WTC11 (cell line): ENCODE data around the gene INHBB. TPM values are rescaled to one million over a fixed set of nuclear protein-coding genes. Genes with fewer than 3 reads are reported as not detected.

Source experiments
- ATAC-seq: fragments of 200-7000 bp; cut with Tn5 transposase; 2 replicates; pipeline ENCODE4 v1.10.0; 2021; ENCODE audit warnings: mild to moderate bottlenecking, moderate library complexity
- CTCF ChIA-PET: fragments of 300-600 bp; sonication (Branson Sonifier 250); formaldehyde crosslinking; loops from one replicate; lab custom pipeline; 2021; ENCODE audit warnings: antibody characterized with exemption; lab: Charles Lee
- POLR2A ChIA-PET: fragments of 350-600 bp; sonication (Branson Sonifier 250); formaldehyde crosslinking; loops from one replicate; lab custom pipeline; 2021; ENCODE audit warnings: antibody characterized with exemption; lab: Charles Lee
- DNase-seq: peaks from one replicate; pipeline ENCODE4 v3.0.0; 2021; ENCODE audit warnings: low spot score
- H3K27ac Mint-ChIP-seq: 2 replicates; pipeline ENCODE4 v1.8.0; 2021; ENCODE audit warnings: mixed read lengths
- H3K27me3 Mint-ChIP-seq: 2 replicates; pipeline ENCODE4 v1.8.0; 2021; ENCODE audit warnings: low read depth, mild to moderate bottlenecking, moderate library complexity, mixed read lengths
- H3K36me3 Mint-ChIP-seq: 2 replicates; pipeline ENCODE4 v1.8.0; 2021; ENCODE audit warnings: mixed read lengths
- H3K4me1 Mint-ChIP-seq: 2 replicates; pipeline ENCODE4 v1.8.0; 2022; ENCODE audit warnings: mixed read lengths
- H3K4me3 Mint-ChIP-seq: 2 replicates; pipeline ENCODE4 v1.8.0; 2021; ENCODE audit warnings: mild to moderate bottlenecking, moderate library complexity, mixed read lengths
- H3K9me3 Mint-ChIP-seq: 2 replicates; pipeline ENCODE4 v1.8.0; 2021; ENCODE audit warnings: mixed read lengths
- CBFB ChIP-seq: sonication (generic); formaldehyde crosslinking; IDR thresholded peaks from 2 replicates; pipeline ENCODE4 v1.8.1; 2022; ENCODE audit warnings: mild to moderate bottlenecking, low read depth, missing genetic modification reagents
- E2F5 ChIP-seq: sonication (generic); formaldehyde crosslinking; IDR thresholded peaks from 2 replicates; pipeline ENCODE4 v1.8.1; 2022; ENCODE audit warnings: mild to moderate bottlenecking, moderate library complexity, missing genetic modification reagents
- EMX1 ChIP-seq: fragments of 250-450 bp; sonication (Bioruptor Pico); IDR thresholded peaks from 2 replicates; pipeline ENCODE4 v1.8.0; 2021; ENCODE audit warnings: mild to moderate bottlenecking
- FOXK1 ChIP-seq: sonication (generic); formaldehyde crosslinking; IDR thresholded peaks from 2 replicates; pipeline ENCODE4 v1.8.0; 2022; ENCODE audit warnings: mild to moderate bottlenecking, moderate library complexity, missing genetic modification reagents
- FOXP1 ChIP-seq: sonication (generic); formaldehyde crosslinking; IDR thresholded peaks from 2 replicates; pipeline ENCODE4 v1.8.0; 2022; ENCODE audit warnings: missing genetic modification reagents, mild to moderate bottlenecking, moderate library complexity, borderline replicate concordance
- GABPB1 ChIP-seq: sonication (generic); formaldehyde crosslinking; IDR thresholded peaks from 2 replicates; pipeline ENCODE4 v1.8.1; 2023; ENCODE audit warnings: mild to moderate bottlenecking, missing genetic modification reagents
- GRHL2 ChIP-seq: fragments of 250-450 bp; sonication (Bioruptor Pico); IDR thresholded peaks from 2 replicates; pipeline ENCODE4 v1.8.0; 2022; ENCODE audit warnings: mild to moderate bottlenecking, moderate library complexity; ENCODE audit not compliant: insufficient replicate concordance, severe bottlenecking
- HMGXB4 ChIP-seq: sonication (generic); formaldehyde crosslinking; IDR thresholded peaks from 2 replicates; pipeline ENCODE4 v1.8.1; 2023; ENCODE audit warnings: mild to moderate bottlenecking, moderate library complexity, missing genetic modification reagents
- JUN ChIP-seq: sonication (generic); formaldehyde crosslinking; IDR thresholded peaks from 2 replicates; pipeline ENCODE4 v1.8.0; 2023; ENCODE audit warnings: mild to moderate bottlenecking, missing genetic modification reagents
- NR1H2 ChIP-seq: sonication (generic); formaldehyde crosslinking; IDR thresholded peaks from 2 replicates; pipeline ENCODE4 v1.9.0; 2021; ENCODE audit warnings: mild to moderate bottlenecking, moderate library complexity, missing genetic modification reagents
- RORB ChIP-seq: fragments of 250-450 bp; sonication (Bioruptor Pico); IDR thresholded peaks from 2 replicates; pipeline ENCODE4 v1.9.0; 2021; ENCODE audit warnings: mild to moderate bottlenecking
- TP53 ChIP-seq: sonication (generic); formaldehyde crosslinking; IDR thresholded peaks from 2 replicates; pipeline ENCODE4 v1.8.1; 2023; ENCODE audit warnings: mild to moderate bottlenecking, missing genetic modification reagents
- ZBTB21 ChIP-seq: sonication (generic); formaldehyde crosslinking; IDR thresholded peaks from 2 replicates; pipeline ENCODE4 v1.8.1; 2023; ENCODE audit warnings: mild to moderate bottlenecking, missing genetic modification reagents, borderline replicate concordance
- ZBTB43 ChIP-seq: sonication (generic); formaldehyde crosslinking; IDR thresholded peaks from 2 replicates; pipeline ENCODE4 v1.8.1; 2023; ENCODE audit warnings: mild to moderate bottlenecking, missing genetic modification reagents
- ZNF232 ChIP-seq: sonication (generic); formaldehyde crosslinking; IDR thresholded peaks from 2 replicates; pipeline ENCODE4 v1.8.0; 2022; ENCODE audit warnings: mild to moderate bottlenecking, missing genetic modification reagents
- ZNF317 ChIP-seq: sonication (generic); formaldehyde crosslinking; IDR thresholded peaks from 2 replicates; pipeline ENCODE4 v1.8.1; 2023; ENCODE audit warnings: low read depth, mild to moderate bottlenecking, moderate library complexity, missing genetic modification reagents, borderline replicate concordance
- ZNF396 ChIP-seq: fragments of 250-450 bp; sonication (Bioruptor Pico); IDR thresholded peaks from 2 replicates; pipeline ENCODE4 v1.8.0; 2021; ENCODE audit warnings: mild to moderate bottlenecking, moderate library complexity, borderline replicate concordance
- ZSCAN18 ChIP-seq: fragments of 250-450 bp; sonication (Bioruptor Pico); IDR thresholded peaks from 2 replicates; pipeline ENCODE4 v2.1.2; 2022; ENCODE audit warnings: mild to moderate bottlenecking, moderate library complexity
- total RNA-seq: library from RNA; stranded (reverse); gene quantifications from 3 replicates; pipeline ENCODE4 v1.2.3, GENCODE V29; 2021
- TF ChIP-seq, protein P1 (sequence below): sonication (generic); formaldehyde crosslinking; conservative IDR thresholded peaks from 2 replicates; pipeline ENCODE4 v1.8.1; 2023; ENCODE audit warnings: mild to moderate bottlenecking, low read depth, missing genetic modification reagents, moderate library complexity
- TF ChIP-seq, protein P2 (sequence below): sonication (generic); formaldehyde crosslinking; IDR thresholded peaks from 2 replicates; pipeline ENCODE4 v1.8.1; 2022; ENCODE audit warnings: missing genetic modification reagents, borderline replicate concordance
- TF ChIP-seq, protein P3 (sequence below): fragments of 250-450 bp; sonication (Bioruptor Pico); IDR thresholded peaks from 2 replicates; pipeline ENCODE4 v1.9.0; 2021; ENCODE audit warnings: mild to moderate bottlenecking

Gene INHBB
- total RNA-seq, 1 experiment from 2014 or later: 0.26 TPM

DNA sequence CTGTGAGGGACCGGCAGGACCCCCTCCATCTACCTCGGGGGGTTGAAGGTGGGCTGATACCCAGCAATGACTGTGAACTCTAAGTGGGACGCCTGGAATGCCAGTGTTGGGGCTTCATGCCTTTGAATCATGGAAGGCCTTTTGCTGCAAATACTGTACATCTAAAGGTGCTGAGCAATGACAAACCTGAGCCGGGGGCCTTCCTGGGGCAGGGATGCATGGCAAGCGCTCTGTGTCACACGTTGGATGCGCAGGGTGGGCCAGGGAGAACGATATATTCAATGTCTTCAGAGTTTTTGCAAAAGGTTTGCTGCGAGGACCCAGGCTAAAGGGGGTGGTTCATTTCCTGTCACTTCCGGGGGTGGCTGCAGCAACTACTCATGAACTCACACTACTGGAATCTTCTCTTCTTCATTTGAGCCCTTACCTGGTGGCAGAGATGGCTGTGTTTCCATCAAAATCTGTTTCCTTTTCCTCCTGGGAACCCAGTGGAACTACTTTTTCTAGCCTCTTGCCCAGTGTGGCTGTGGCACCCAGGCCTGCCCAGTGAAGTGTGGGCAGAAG, 24.1 kb upstream of the INHBB start (continued):
- no peak for TF ChIP-seq E2F5 (CRISPR knock-in tag)
- TF ChIP-seq, protein P1, sequence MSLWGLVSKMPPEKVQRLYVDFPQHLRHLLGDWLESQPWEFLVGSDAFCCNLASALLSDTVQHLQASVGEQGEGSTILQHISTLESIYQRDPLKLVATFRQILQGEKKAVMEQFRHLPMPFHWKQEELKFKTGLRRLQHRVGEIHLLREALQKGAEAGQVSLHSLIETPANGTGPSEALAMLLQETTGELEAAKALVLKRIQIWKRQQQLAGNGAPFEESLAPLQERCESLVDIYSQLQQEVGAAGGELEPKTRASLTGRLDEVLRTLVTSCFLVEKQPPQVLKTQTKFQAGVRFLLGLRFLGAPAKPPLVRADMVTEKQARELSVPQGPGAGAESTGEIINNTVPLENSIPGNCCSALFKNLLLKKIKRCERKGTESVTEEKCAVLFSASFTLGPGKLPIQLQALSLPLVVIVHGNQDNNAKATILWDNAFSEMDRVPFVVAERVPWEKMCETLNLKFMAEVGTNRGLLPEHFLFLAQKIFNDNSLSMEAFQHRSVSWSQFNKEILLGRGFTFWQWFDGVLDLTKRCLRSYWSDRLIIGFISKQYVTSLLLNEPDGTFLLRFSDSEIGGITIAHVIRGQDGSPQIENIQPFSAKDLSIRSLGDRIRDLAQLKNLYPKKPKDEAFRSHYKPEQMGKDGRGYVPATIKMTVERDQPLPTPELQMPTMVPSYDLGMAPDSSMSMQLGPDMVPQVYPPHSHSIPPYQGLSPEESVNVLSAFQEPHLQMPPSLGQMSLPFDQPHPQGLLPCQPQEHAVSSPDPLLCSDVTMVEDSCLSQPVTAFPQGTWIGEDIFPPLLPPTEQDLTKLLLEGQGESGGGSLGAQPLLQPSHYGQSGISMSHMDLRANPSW (CRISPR knock-in tag): no peak

DNA sequence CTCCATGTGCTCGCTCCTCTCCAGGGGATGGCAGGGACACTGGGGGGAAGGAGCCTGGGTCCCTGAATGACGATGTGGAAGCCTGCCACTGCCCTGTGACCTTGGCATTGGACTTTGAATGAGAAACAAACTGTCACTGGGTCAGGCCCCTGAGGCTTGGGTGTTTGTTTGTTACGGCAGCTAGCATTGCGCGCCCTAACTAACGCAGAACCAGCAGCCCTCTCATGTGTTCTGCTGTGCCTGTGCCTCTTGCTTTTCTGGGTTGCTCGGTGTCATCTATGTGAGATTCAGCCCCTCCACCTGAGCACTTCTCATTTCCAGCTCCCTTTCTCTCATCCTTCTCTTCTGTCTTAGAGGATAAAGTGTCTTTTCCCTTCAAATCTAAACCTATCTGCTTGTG, 23.6 kb upstream of the INHBB start:
- ChIA-PET CTCF (interaction anchor here (2.7 kb wide), 1 partner anchor 9 kb away, joined by 11 read pairs; no protein-coding TSS in a partner anchor), POLR2A (no interaction called here)
- DNase-seq: no peak
- H3K4me3 Mint-ChIP-seq: no peak overlapping the region
- no peak for TF ChIP-seq TP53 (CRISPR knock-in tag)
- TF ChIP-seq ZBTB43: no peak
- TF ChIP-seq NR1H2 (CRISPR knock-in tag): no peak
- no peak for TF ChIP-seq ZBTB21 (CRISPR knock-in tag)
- H3K4me1 Mint-ChIP-seq: no peaks in the 10 kb centered on the region
- H3K9me3 Mint-ChIP-seq: no peaks in the 10 kb centered on the region
- no peaks in the 10 kb centered on the region for H3K36me3 Mint-ChIP-seq
- no peak overlapping the region for H3K27ac Mint-ChIP-seq
- peaks cover 5% of the 10 kb centered on the region for H3K27me3 Mint-ChIP-seq
- no peak for ATAC-seq

DNA sequence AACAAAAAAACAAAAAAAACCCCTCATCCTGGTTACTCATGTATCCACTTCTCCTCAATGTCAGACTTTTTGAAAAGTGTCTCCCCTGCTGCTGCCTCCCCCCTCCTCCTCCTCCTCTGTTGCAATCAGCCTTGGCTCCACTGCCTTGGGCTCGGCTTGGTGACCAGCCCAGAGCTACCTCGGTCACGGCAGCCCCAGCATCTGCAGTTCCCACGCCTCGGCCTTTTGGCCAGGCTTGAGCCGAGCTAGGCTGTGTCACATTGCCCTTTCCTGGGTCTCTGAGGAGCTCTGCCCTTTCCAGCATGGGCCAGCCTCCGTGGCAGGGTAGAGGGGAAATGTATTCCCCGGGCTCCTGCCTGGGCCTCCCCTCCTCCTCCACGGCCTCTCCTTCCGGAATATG, 22.7 kb upstream of the INHBB start:
- no peaks in the 10 kb centered on the region for H3K4me1 Mint-ChIP-seq
- DNase-seq: no peak
- no peaks in the 10 kb centered on the region for H3K36me3 Mint-ChIP-seq
- no peak overlapping the region for H3K4me3 Mint-ChIP-seq
- no peak for ATAC-seq
- no peaks in the 10 kb centered on the region for H3K9me3 Mint-ChIP-seq
- no peak overlapping the region for H3K27ac Mint-ChIP-seq
- ChIA-PET POLR2A (no interaction called here), CTCF (interaction anchor here (1.1 to 2.7 kb wide), 3 partner anchors 10 to 189 kb away, joined by 3 to 11 read pairs (median 6); no protein-coding TSS in a partner anchor)
- H3K27me3 Mint-ChIP-seq: peaks cover 5% of the 10 kb centered on the region
- no peak for TF ChIP-seq FOXK1 (CRISPR knock-in tag)
- no peak for TF ChIP-seq RORB (CRISPR knock-in tag)
- TF ChIP-seq ZSCAN18 (CRISPR knock-in tag): no peak
- TF ChIP-seq EMX1: no peak
- TF ChIP-seq, protein P2, sequence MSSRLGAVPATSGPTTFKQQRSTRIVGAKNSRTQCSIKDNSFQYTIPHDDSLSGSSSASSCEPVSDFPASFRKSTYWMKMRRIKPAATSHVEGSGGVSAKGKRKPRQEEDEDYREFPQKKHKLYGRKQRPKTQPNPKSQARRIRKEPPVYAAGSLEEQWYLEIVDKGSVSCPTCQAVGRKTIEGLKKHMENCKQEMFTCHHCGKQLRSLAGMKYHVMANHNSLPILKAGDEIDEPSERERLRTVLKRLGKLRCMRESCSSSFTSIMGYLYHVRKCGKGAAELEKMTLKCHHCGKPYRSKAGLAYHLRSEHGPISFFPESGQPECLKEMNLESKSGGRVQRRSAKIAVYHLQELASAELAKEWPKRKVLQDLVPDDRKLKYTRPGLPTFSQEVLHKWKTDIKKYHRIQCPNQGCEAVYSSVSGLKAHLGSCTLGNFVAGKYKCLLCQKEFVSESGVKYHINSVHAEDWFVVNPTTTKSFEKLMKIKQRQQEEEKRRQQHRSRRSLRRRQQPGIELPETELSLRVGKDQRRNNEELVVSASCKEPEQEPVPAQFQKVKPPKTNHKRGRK (CRISPR knock-in tag): no peak
- TF ChIP-seq, protein P3, sequence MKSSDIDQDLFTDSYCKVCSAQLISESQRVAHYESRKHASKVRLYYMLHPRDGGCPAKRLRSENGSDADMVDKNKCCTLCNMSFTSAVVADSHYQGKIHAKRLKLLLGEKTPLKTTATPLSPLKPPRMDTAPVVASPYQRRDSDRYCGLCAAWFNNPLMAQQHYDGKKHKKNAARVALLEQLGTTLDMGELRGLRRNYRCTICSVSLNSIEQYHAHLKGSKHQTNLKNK (CRISPR knock-in tag): no peak
- TF ChIP-seq HMGXB4: no peak
- TF ChIP-seq GABPB1 (CRISPR knock-in tag): no peak
- TF ChIP-seq GRHL2: no peak
- no peak for TF ChIP-seq FOXP1
- no peak for TF ChIP-seq ZNF317 (CRISPR knock-in tag)
- no peak for TF ChIP-seq ZNF396 (CRISPR knock-in tag)
- TF ChIP-seq CBFB: no peak
- no peak for TF ChIP-seq JUN (CRISPR knock-in tag)
- no peak for TF ChIP-seq ZNF232 (CRISPR knock-in tag)
